H4 (cell line): Measurements from ENCODE around the gene RABEP2. TPM values are rescaled to one million over a fixed set of nuclear protein-coding genes. Genes with fewer than 3 reads are reported as not detected.
"Not testable (repeated sequence)": the region's sequence is repeated elsewhere in the genome, so short reads cannot be mapped to it uniquely, and the experiment has no call there.

Experiments
- DNase-seq: peaks from one replicate; pipeline ENCODE4 v3.0.0-alpha.2; 2015; ENCODE audit warnings: low spot score
- total RNA-seq: library from RNA; depleted of rRNA; stranded (reverse); fragments of >200 nt; shearing (Covaris generic); gene quantifications from 2 replicates; pipeline ENCODE4 v1.2.3, GENCODE V29; 2014

RABEP2 gene
- total RNA-seq, 1 experiment from 2014 or later: 13.7 TPM

DNA sequence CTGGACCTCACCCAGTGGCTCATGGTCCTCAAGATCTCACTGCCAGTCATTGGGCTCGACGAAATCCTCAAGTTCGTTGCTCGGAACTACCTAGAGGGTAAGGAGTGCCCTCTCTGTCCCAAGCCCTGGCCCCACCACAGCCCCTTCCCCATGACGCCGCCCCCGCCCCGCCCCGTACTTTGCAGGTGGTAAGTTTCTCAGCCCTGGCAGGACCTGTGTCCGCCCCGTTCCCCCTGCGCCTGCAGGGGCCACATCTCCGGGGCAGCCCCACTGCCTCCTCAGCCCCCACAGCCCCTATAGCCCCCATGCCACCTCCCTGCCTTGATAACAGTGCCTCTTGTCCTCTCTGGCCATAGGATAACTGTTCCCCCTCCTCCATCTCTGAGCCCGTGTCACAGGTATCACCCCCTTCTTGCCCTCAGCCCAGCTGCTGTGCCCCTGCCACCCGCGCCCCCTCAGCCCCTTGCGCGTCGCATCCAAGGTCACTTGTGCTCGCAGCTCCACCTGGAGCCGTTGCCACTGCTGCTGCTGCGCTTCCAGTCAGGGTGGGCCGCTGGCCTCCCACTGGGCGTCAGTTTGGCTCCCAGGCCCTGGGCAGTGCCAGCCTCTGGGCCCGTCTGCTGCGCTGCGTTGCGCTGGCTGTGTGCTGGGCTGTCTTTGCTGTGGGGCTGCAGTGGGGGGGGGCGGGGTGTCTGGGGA lies 21.5 kb downstream of the RABEP2 start:
- no peak for DNase-seq

DNA sequence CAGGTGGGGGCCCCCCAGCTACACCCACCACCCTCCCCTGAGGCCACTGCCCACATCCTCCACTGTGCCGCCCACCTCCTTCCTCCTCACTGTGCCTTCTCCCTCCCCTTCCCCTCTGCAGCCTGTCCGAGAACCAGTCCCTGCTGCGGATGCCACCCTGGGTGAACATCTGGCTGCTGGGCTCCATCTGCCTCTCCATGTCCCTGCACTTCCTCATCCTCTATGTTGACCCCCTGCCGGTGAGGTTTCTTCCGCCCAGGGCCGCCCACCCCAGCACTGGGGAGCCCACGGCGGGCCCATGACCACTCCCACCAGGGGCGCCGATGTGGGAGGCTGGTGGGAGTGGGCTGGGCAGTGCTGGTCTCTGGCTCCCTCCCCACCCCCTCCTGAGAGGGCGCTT lies 22.1 kb downstream of the RABEP2 start:
- DNase-seq: no peak

DNA sequence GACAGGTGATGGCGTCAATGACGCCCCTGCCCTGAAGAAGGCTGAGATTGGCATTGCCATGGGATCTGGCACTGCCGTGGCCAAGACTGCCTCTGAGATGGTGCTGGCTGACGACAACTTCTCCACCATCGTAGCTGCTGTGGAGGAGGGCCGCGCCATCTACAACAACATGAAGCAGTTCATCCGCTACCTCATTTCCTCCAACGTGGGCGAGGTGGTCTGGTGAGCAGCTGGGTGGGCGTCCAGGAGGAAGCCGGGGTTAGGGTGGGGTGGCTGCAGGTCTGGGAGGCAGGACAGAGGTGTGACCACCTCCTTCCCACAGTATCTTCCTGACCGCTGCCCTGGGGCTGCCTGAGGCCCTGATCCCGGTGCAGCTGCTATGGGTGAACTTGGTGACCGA lies 23.2 kb downstream of the RABEP2 start:
- no peak for DNase-seq

DNA sequence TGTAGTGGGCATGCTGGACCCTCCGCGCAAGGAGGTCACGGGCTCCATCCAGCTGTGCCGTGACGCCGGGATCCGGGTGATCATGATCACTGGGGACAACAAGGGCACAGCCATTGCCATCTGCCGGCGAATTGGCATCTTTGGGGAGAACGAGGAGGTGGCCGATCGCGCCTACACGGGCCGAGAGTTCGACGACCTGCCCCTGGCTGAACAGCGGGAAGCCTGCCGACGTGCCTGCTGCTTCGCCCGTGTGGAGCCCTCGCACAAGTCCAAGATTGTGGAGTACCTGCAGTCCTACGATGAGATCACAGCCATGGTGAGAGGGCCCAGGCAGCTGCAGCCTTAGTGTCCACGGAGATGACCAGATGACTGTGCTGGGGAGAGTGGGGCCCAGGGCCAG lies 24.4 kb downstream of the RABEP2 start:
- DNase-seq: no peak

DNA sequence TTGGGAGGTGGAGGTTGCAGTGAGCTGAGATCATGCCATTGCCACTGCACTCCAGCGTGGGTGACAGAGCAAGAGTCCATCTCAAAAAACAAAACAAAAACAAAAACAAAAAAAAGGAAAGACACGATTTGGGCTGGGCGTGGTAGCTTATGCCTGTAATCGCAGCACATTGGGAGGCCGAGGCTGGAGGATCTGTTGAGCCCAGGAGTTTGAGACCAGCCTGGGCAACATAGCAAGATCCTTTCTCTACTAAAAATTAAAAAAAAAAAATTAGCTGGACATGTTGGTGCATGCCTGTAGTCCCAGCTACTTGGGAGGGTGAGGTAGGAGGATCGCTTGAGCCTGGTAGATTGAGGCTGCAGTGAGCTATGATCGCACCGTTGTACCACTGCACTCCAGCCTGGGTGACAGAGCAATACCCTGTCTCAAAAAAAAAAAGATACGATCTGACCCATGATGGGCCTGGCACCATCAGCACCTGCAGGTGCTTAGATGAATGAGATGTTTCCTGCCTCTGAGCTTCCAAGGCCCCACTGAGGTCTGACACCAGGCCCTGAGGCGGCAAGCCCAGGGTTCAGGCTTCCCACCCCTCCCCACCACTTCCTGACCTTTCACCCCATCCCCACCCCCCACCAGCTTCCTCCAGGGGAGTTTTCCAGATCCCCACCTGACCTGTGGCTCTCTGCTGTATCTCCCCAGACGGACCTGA lies 25.0 kb downstream of the RABEP2 start:
- no peak for DNase-seq

GRCh38 chr16:28898942-28899341 lies 26.1 kb downstream of the RABEP2 start:
- DNase-seq: no peak

- no peak for DNase-seq
These were observed 26.8 kb downstream of the RABEP2 start for GRCh38 chr16:28898266-28898665.

- DNase-seq: no peak
These were observed 27.2 kb downstream of the RABEP2 start for GRCh38 chr16:28897826-28898225.

- no peak for DNase-seq
These were observed 29.4 kb downstream of the RABEP2 start for GRCh38 chr16:28895609-28896008.

DNA sequence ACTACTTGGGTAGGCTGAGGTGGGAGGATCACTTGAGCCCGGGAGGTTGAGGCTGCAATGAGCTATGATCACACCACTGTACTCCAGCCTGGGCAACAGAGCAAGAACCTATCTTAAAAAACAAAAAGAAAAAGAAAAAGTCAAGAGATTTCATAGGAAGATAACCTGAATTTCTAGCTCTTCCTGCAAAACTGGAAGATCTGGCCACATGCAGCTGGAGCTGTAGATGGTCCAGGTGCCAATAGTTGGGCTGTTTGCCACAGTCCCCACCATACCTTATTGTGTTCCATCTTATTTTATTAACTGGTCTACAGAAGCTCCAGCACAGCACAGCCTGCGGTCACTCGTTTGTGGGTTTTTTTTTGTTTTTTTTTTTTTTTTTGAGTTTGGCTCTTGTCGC lies 31.7 kb downstream of the RABEP2 start:
- DNase-seq: no peak

- no peak for DNase-seq
These were observed 32.8 kb downstream of the RABEP2 start for GRCh38 chr16:28891964-28892890.

DNA sequence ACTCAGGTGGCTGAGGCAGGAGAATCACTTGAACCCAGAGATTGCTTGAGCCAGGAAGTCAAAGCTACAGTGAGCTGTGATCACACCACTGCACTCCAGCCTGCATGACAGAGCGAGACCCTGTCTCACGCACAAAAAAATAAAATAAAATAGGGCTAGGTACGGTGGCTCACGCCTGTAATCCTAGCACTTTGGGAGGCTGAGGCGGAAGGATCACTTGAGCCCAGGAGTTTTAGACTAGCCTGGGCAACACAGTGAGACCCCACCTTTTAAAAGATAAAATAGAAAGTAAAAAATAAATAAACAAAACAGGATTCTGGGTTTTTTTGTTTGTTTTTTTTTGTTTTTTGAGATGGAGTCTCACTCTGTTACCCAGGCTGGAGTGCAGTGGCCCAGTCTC lies 34.7 kb downstream of the RABEP2 start:
- DNase-seq: not testable (repeated sequence)

DNA sequence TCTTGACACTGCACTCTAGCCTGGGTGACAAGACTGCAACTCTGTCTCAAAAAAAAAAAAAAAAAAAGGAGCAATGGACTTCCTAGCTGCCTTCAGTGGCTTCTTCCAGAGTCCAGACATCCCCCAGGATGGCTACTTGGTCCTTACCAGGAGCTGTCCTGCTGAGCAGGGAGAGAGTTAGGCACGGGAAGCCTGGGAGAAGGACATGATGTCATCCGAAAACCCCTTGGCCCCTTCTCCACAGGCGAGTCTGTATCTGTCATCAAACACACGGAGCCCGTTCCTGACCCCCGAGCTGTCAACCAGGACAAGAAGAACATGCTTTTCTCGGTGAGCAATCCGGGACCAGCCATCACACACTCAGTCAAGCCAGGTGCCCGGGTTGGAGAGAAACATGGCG lies 38.1 kb downstream of the RABEP2 start:
- no peak for DNase-seq

DNA sequence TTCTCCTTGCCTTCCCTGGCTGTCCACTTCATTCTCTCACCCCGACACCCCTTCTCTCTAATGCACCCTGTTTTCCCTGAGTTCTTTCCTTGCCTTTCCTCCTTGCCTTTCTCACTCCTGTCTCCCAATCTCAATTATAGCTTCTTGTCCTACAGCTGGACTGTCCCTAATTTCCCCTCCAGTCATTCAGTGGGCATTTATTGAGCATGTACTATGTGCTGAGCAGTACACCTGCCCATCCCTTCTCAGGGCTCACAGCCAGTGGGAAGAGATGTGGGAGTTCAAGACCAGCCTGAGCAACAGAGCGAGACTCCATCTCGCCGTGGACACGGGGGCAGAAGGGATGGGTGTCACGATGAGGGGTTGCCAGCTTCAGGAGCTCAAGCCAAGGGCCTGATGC lies 41.0 kb downstream of the RABEP2 start:
- DNase-seq: no peak

DNA sequence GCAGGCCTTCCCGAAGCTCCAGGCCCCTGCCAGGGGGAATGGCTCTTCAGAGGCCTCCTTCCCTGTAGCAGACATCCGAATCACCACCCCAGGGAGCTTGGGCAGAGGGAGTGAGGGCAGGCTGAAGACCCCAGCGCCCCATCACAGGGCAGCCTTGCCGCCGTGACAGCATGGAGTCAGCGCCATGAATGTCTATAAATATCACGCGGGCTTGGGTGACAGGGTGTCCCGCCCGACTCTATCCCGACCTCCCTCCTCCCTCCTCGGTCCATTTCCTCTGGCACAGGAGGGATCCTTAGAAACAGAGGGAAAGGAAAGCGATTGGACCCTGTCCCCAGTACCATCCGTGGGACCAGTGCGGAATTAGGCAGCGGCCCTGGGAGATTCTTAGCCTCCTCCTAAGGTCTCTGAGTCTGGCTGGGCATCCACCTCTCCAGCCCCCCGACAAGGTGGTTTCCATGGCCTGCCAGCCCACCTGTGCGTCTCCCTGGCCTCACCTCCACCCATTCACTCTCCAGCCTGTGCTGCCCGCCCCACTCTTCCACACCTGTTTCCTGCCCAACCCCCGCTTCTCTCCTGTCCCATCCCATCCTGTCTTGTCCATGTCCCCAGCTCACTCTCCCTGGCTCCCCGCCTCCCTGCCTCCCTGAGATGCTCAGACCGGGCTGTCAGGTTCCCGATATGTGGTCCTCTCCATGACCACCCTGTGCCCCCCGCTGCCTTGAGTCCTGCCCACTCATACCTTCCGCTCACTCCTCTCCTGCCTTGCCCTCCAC lies 41.6 kb downstream of the RABEP2 start:
- no peak for DNase-seq

- no peak for DNase-seq
These were observed 42.4 kb downstream of the RABEP2 start for GRCh38 chr16:28882551-28883160.

DNA sequence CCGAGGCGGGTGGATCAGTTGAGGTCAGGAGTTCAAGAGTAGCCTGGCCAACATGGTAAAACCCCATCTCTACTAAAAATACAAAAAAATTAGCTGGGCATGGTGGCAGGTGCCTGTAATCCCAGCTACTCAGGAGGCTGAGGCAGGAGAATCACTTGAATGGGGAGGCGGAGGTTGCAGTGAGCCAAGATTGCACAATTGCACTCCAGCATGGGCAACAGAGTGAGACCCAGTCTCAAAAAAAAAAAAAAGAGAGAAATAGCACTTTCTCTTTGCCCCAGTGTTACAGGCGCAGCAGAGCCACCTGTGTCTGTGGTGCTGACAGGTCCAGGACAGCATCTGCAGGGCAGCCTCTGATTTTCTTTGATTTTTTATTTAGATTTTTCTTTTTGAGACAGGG lies 43.5 kb downstream of the RABEP2 start:
- not testable (repeated sequence) for DNase-seq

DNA sequence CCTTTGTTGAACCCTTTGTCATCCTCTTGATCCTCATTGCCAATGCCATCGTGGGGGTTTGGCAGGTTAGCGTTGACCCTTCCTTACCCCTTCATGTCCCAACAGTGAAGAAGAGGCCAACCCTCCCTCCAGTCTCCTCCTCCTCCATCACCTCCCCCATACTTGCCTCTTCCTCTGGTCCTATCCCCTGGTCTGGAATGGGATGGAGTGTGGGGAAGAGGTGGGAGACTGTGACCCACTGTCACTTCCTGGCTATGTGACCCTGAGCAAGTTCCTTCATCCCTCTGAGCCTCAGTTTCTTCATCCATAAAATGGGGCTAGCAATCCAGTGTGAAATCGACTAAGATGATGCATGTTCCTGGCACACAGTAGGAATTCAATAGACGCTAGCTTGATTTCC lies 44.1 kb downstream of the RABEP2 start:
- DNase-seq: no peak

DNA sequence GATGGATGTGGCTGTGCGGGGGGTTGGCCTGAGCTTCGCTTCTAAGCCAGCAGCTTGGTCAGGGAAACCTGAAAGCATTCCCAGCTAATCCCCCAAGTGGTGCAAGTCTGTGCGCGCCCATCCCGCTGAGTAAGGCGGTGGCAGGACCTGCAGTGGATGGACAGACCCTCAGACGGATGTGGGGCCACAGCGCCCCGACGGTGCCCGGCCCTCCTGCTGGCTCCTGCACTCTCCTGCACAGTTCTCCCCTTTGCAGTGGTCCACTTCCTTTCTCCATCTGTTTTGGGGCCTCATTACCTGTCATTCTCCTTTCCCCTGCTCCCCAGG lies 44.5 kb downstream of the RABEP2 start:
- DNase-seq: no peak

DNA sequence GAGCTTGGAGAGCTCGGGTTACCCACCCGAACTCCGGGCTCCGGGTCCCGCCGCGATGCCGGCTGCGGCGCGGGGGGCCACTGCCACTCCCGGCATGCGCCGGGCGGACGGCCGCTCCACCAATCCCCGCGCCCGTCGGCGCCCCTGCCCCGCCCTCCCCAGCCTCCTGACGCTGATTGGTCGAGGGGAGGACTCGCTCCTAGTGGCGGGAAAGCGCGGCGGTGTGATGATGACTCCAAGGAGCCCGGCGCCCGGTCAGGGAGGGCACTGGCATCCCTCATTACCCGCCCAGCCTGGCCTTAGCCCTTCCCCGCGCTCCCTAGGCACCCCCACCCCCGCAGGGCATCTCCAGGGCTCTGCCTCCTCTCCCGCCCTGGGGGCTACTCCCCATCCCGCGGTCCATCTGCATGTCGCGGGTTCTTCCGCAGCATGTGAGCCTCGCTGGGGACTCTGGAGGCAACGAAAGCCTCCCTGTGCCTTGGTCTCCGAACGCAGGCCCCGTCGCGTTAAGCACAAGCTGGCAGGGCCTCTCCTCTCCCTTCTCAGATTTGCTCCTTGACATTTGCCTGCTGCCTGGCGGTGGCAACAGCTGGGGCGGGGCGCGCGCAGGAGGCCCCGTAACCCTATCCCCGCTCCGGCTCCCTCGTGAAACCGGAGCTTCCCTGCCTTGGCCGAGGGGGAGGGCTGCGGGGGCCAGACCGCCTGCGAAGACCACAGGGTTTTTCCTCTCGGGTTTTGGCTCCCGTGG lies 45.0 kb downstream of the RABEP2 start:
- peak; percentile 67 for DNase-seq
